ENCODE data around the gene GPR180.

GPR180 gene

DNA sequence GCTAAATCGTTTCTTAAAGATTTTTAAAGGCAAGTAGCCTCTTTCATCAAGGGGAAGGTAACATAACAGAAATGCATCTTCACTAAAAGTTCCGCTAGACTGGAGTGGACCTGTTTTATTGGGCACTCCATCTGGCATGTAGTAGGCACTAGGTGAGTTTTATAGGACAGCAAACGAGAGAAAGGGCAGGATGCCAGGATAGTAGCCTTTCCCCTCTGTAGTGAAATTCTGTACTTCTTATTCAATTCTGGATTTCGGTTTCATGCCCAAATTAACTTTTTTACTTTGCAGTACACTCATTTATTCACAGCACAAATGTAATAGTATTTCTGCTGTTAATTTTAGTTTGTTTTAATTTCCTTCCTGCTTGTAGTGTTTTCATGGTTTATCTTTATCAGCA, 45.2 kb downstream of the GPR180 start:
- peaks cover 14% of the 10 kb centered on the region for H3K27me3 Mint-ChIP-seq (ENCODE audit: low read depth)
- no peaks in the 10 kb centered on the region for H3K9me3 Mint-ChIP-seq
- no peaks in the 10 kb centered on the region for H3K4me1 Mint-ChIP-seq (ENCODE audit: low read depth)
- no peak overlapping the region for H3K27ac Mint-ChIP-seq
- H3K36me3 Mint-ChIP-seq (ENCODE audit: low read depth) = no peaks in the 10 kb centered on the region
- no peak overlapping the region for H3K4me3 Mint-ChIP-seq

DNA sequence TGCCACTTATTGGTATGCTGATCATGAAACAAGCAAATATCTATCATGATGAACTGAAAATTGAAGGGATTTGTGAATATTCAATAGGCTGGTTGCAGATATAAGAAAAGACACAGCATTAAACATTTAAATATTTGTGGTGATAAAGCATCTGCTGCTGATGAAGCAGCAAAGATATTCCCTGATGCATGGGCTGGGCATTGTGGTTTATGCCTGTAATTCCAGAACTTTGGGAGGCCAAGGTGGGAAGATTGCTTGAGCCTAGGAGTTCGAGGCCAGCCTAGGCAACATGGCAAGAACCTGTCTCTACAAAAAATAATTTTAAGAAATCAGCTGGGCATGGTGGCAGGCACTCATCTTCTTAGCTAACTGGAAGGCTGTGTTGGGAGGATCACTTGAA, 54.5 kb downstream of the GPR180 start:
- no peaks in the 10 kb centered on the region for H3K36me3 Mint-ChIP-seq (ENCODE audit: low read depth)
- peaks cover 14% of the 10 kb centered on the region for H3K4me1 Mint-ChIP-seq (ENCODE audit: low read depth)
- no peak overlapping the region for H3K27ac Mint-ChIP-seq
- no peaks in the 10 kb centered on the region for H3K9me3 Mint-ChIP-seq
- no peak overlapping the region for H3K4me3 Mint-ChIP-seq
- H3K27me3 Mint-ChIP-seq (ENCODE audit: low read depth) = peaks cover 8% of the 10 kb centered on the region

DNA sequence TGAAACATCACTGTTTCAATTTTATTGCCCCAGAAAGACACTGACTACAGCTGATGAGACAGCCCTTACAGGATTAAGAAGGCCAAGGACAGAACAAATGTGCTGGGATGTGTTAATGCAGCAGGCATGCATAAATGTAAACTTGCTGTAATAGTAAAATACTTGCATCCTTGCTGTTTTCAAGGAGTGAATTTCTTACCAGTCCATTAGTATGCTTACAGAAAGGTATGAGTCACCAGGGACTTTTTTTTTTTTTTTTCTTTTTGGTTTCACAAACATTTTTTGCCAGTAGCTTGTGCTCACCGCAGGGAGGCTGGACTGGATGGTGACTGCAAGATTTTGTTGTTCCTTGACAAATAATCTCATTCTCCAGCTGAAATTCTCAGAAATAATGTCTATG, 55.1 kb downstream of the GPR180 start:
- Mint-ChIP-seq H3K9me3 (no peaks in the 10 kb centered on the region), H3K4me3 (no peak overlapping the region), H3K27ac (peak overlapping the region; percentile 53)

DNA sequence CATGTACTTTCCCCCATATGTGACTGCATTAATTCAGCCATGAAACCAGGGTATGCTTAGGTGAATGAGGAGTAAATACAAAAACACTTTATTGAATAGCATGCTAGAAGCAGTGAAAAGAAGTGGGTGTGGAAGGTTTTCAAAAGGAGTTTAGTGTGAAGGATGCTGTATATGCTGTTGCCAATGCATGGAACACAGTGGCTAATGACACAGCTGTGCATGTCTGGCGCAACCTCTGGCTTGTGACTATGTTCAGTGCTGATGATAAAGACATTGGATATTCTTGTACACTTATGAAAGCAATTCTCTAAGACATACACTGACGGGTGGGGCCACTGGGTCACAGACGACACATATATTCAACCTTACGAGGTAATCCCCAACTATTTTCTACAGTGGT, 55.5 kb downstream of the GPR180 start:
- peak overlapping the region; percentile 53 for H3K27ac Mint-ChIP-seq
- no peak overlapping the region for H3K4me3 Mint-ChIP-seq
- H3K27me3 Mint-ChIP-seq (ENCODE audit: low read depth) = peaks cover 15% of the 10 kb centered on the region
- peaks cover 14% of the 10 kb centered on the region for H3K4me1 Mint-ChIP-seq (ENCODE audit: low read depth)
- H3K36me3 Mint-ChIP-seq (ENCODE audit: low read depth) = no peaks in the 10 kb centered on the region
- no peaks in the 10 kb centered on the region for H3K9me3 Mint-ChIP-seq

More for the DNA sequence above, 55.1 kb downstream of the GPR180 start:
- peaks cover 12% of the 10 kb centered on the region for H3K27me3 Mint-ChIP-seq (ENCODE audit: low read depth)
- H3K4me1 Mint-ChIP-seq (ENCODE audit: low read depth) = peaks cover 14% of the 10 kb centered on the region
- H3K36me3 Mint-ChIP-seq (ENCODE audit: low read depth) = no peaks in the 10 kb centered on the region

DNA sequence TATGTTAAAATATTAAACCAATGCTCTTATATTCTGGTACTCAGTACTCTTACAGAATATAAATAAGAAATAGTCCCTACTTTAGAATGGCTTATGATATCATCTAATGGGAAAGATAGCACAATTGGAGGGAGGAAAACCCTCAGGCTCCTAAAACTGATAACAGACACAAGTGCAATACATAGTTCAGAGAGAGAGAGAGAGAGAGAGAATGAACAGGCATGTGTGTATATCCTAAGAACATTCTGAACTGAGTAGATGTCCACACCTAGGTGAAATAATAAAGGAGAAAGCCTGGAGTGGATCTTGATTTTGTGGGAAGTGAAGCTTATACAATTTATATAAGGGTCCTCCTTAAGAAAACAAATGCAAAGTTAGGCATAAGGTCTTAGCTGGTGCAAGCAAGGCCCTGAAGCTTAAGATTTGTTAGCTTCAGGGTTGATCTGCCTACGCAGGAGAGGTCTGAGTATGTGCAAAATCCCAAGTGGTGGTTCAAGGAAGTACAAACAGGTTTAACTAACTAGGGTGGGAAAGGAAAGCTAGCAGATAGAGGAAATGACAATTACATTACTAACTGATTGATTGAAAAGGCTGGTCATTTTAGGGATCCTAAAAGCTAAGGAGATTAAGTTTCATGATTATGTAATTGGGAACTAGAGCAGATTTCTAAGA, 57.4 kb downstream of the GPR180 start:
- Mint-ChIP-seq H3K27ac (no peak overlapping the region), H3K4me1 (ENCODE audit: low read depth) (peaks cover 16% of the 10 kb centered on the region), H3K36me3 (ENCODE audit: low read depth) (no peaks in the 10 kb centered on the region), H3K4me3 (no peak overlapping the region), H3K9me3 (no peaks in the 10 kb centered on the region), H3K27me3 (ENCODE audit: low read depth) (peaks cover 26% of the 10 kb centered on the region)

DNA sequence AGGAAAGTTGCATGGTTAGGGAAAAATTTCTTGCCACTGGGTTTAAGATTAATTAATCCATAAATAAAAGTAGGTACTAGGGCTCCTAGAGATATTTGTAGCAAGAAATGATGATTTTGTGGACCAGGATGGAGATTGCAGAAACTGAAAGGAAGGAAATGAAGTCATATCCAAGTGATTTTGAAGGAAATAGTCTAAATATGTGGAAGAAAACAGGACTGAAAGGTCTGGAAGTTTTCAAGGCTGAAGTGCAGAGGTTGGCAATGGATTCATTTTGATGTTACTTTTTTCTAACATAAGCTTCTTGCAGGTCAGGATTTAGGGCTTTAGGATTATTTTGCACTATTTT, 57.9 kb downstream of the GPR180 start:
- Mint-ChIP-seq H3K36me3 (ENCODE audit: low read depth) (no peaks in the 10 kb centered on the region), H3K4me1 (ENCODE audit: low read depth) (peaks cover 16% of the 10 kb centered on the region), H3K9me3 (no peaks in the 10 kb centered on the region), H3K27ac (no peak overlapping the region), H3K27me3 (ENCODE audit: low read depth) (peaks cover 26% of the 10 kb centered on the region), H3K4me3 (no peak overlapping the region)

DNA sequence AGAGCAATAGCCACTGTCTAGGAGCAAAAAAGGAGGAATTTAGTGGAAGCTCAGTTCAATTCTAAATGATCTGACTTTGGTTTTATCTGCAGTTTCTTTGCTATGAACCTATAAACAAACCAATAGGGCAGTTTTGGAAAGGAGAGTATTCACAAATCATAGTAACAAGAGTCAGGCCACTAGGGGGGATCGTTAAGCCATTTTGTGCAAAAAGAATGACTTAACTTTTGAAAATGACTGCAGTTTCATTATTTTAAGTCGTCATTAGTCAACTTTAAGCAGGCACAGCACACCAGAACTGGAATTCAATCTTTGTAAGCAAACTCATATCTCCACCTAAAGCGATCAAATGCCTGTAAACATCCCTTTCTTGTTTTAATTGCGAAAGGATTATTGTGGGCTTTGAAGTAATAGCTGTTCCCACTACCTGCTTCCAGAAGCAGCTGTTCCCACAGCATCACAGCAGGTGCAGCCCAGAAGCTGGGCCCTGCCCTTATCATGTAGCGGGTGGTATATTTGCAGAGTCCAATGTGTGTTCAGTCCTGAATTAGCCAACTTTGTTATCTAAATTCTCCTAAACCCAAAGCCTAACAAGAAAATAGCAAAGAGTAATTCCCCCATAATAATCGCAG, 59.2 kb downstream of the GPR180 start:
- H3K27me3 Mint-ChIP-seq (ENCODE audit: low read depth) = peaks cover 26% of the 10 kb centered on the region
- H3K9me3 Mint-ChIP-seq = no peaks in the 10 kb centered on the region
- H3K36me3 Mint-ChIP-seq (ENCODE audit: low read depth) = no peaks in the 10 kb centered on the region
- peaks cover 16% of the 10 kb centered on the region for H3K4me1 Mint-ChIP-seq (ENCODE audit: low read depth)
- H3K4me3 Mint-ChIP-seq = no peak overlapping the region
- H3K27ac Mint-ChIP-seq = no peak overlapping the region

DNA sequence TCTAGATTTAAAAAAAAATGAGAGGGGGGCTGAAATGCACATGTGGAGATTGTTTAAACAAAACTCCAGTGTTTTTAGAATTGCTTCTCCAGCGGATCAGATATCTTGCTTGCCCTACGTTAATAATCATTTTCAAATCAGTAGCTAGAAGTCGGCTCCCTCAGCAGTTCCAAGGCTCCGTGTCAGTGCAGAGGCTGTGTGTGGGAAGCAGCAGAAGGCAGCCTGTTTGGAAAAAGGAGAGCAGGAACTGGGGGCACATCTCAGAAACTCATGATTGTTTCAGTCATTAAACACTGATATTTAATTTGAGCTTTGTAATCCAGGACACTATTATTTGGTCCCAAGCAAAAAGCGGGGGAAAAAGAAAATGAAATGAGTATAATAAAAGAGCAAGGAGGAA, 59.7 kb downstream of the GPR180 start:
- no peak overlapping the region for H3K4me3 Mint-ChIP-seq
- H3K36me3 Mint-ChIP-seq (ENCODE audit: low read depth) = no peaks in the 10 kb centered on the region
- H3K4me1 Mint-ChIP-seq (ENCODE audit: low read depth) = peaks cover 13% of the 10 kb centered on the region

DNA sequence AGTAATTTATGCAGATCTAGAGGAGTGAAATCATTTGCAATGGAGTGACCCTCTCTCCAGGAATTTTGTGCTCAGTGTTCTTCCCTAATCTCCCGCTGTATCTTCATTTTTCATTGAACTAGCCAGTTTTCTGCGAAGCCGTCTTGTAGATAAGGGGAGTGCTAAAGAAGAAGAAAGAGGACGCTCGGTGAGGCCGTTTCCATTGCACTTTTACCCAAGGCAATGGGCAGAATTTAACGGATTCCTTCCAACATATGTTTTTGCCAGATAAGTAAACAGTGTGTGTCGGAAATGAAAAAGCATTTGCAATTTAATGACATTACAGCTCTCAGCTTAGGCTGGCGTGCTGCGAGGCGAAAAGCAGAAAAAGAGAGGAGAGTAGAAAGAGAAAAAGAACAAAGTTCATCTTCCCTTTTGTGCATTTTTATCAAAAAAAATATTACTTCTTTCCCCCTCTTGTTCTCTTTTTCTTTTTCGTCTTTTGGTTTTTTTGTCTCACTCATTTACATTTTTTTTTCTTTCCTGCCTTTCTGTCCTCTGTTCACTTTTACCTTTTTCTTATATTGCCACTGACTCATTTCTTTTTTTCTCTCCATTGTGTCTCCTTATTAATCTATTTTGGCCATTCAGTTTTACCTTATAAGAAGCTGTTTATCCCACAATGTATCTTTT, 60.8 kb downstream of the GPR180 start:
- H3K4me3 Mint-ChIP-seq = no peak overlapping the region
- peaks cover 11% of the 10 kb centered on the region for H3K4me1 Mint-ChIP-seq (ENCODE audit: low read depth)
- peaks cover 26% of the 10 kb centered on the region for H3K27me3 Mint-ChIP-seq (ENCODE audit: low read depth)
- H3K27ac Mint-ChIP-seq = no peak overlapping the region
- H3K9me3 Mint-ChIP-seq = no peaks in the 10 kb centered on the region
- no peaks in the 10 kb centered on the region for H3K36me3 Mint-ChIP-seq (ENCODE audit: low read depth)

More for the DNA sequence above, 59.7 kb downstream of the GPR180 start:
- no peaks in the 10 kb centered on the region for H3K9me3 Mint-ChIP-seq
- peaks cover 26% of the 10 kb centered on the region for H3K27me3 Mint-ChIP-seq (ENCODE audit: low read depth)
- no peak overlapping the region for H3K27ac Mint-ChIP-seq

DNA sequence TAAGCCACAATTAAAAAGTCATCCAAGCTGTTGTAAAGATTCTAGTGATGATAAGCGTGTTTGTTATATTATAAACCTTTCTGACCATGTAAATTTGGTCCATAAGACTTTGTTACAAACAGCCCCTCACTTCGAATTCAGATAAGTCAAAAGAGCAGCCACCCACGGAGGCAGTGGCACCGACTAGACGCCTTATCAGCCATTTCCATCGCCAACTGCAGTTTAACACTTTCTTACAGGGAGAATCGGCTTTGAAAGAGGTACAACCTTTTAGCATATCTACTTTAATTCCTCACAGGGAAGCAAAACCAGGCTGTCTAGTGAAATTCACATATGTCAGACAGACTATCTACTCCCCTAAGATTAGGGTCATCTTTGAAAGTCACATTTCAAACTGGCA, 63.2 kb downstream of the GPR180 start:
- Mint-ChIP-seq H3K27me3 (ENCODE audit: low read depth) (peaks cover 26% of the 10 kb centered on the region), H3K36me3 (ENCODE audit: low read depth) (no peaks in the 10 kb centered on the region), H3K27ac (no peak overlapping the region), H3K4me1 (ENCODE audit: low read depth) (peaks cover 11% of the 10 kb centered on the region), H3K4me3 (no peak overlapping the region), H3K9me3 (no peaks in the 10 kb centered on the region)

DNA sequence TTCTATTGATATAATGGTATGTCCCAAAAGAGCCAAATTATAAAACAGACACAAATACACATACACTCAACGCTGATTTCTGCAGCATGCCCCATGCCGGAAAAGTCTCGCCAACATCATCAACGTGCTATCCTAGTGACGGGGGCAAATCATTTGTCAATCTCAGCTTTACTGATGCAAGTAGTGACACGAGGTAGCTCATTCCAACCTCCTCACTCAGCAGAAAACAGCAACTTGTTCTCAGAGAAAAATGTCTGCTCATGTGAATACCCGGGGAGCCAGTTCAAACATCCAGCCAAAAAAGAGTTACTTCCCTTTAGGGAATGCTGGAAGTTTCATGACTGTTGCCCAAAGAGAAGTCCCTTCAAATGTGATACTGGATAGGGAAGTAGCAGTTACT, 64.4 kb downstream of the GPR180 start:
- Mint-ChIP-seq H3K9me3 (no peaks in the 10 kb centered on the region), H3K27ac (no peak overlapping the region), H3K27me3 (ENCODE audit: low read depth) (peaks cover 19% of the 10 kb centered on the region), H3K36me3 (ENCODE audit: low read depth) (no peaks in the 10 kb centered on the region), H3K4me3 (no peak overlapping the region), H3K4me1 (ENCODE audit: low read depth) (peaks cover 11% of the 10 kb centered on the region)

DNA sequence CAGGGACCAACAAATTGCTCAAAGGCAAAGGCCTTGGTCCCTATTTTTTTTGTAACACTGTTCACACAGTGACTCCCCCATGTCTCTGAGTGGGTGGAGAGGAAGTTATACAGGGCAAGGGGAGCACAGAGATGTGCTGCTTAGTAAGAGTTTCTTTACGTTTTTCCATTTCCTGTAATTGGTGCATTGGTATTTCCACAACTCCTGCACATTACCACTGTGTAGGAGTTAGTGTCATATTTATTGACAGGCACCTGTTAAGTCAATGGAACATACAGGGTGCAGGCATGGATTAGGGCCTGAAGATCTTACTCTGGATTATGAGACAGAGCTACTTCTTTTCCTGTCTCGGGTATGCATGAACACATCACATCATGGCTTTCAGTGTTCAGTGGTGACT, 65.5 kb downstream of the GPR180 start:
- H3K4me3 Mint-ChIP-seq = no peak overlapping the region
- H3K36me3 Mint-ChIP-seq (ENCODE audit: low read depth) = no peaks in the 10 kb centered on the region
- no peaks in the 10 kb centered on the region for H3K9me3 Mint-ChIP-seq
- H3K27ac Mint-ChIP-seq = peak overlapping the region; percentile 37
- H3K4me1 Mint-ChIP-seq (ENCODE audit: low read depth) = peaks cover 11% of the 10 kb centered on the region
- peaks cover 13% of the 10 kb centered on the region for H3K27me3 Mint-ChIP-seq (ENCODE audit: low read depth)

DNA sequence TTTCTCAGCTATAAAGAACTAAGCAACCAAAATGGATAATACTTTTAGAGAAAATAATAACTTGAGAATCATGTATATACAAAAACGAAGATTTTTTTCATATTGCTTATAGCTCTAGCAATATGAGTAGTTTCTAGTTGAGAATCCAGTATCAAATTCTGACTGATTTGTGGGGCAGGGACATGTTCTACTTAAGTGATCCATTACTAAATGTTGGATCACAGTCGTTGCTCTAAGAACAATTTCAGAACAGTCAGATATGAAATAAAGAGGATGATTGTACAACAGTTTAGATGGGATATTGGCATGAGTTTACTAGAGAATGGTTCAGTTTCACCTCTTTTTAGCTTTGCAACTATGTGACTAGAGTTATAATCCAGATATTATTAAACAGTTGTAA, 70.7 kb downstream of the GPR180 start:
- Mint-ChIP-seq H3K9me3 (no peaks in the 10 kb centered on the region), H3K36me3 (ENCODE audit: low read depth) (no peaks in the 10 kb centered on the region), H3K27ac (no peak overlapping the region), H3K27me3 (ENCODE audit: low read depth) (peaks cover 24% of the 10 kb centered on the region), H3K4me3 (no peak overlapping the region), H3K4me1 (ENCODE audit: low read depth) (peaks cover 2% of the 10 kb centered on the region)

DNA sequence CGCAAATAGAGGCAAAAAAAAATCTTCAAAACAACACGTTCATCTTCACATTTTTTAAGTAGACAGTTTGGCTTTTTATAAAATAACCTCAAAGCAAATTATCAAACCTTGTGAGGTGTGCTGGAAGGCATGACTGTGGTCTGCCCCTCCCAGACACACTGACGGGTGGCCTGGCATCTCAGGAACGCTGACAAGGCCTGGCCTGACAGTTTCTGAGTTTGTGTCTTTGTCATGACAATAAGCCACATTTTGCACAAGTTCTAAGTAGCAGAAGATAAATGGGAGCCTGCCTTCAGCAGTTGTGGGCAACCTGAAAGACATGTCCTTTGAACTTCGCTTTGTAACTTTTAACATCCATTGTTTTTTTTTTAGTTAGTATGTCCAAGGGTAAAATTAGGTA, 72.2 kb downstream of the GPR180 start:
- no peaks in the 10 kb centered on the region for H3K9me3 Mint-ChIP-seq
- peaks cover 30% of the 10 kb centered on the region for H3K27me3 Mint-ChIP-seq (ENCODE audit: low read depth)
- no peaks in the 10 kb centered on the region for H3K4me1 Mint-ChIP-seq (ENCODE audit: low read depth)
- H3K36me3 Mint-ChIP-seq (ENCODE audit: low read depth) = no peaks in the 10 kb centered on the region
- H3K4me3 Mint-ChIP-seq = no peak overlapping the region
- H3K27ac Mint-ChIP-seq = no peak overlapping the region

DNA sequence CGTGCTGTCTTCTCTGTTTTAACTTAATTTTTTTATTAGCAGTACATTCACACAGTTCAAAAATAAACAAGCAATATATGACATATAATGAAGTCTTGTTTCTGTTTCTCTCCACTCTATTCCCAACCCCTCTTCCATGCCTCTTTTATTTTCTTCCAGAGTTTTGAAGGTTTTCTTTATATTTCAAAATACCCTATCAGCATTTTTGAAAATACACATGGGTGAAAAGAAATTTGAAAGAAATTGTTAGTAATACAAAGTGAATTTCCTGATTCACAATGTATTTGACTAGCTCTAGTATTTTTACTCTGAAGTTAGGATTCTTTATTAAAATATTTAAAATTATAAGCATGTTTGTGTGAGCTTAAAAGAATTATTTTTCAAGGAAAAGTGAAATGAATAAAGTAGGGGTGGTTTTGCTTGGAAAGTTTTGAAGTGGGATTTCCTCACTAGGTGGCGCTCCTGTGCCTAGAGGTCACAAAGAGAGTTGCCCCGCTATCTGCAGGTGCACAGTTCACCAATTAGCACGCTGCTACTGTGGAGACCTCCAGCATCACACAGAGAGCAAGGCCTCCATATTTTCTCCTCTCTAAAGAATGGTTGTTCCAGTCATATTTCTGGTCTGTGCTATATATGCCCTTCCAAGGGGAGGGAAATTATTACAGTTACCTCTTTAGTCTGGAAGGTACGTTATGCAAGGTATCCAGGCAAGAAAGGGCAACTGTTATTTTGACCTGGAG, 73.1 kb downstream of the GPR180 start:
- Mint-ChIP-seq H3K9me3 (no peaks in the 10 kb centered on the region), H3K27me3 (ENCODE audit: low read depth) (peaks cover 36% of the 10 kb centered on the region), H3K4me1 (ENCODE audit: low read depth) (no peaks in the 10 kb centered on the region), H3K36me3 (ENCODE audit: low read depth) (no peaks in the 10 kb centered on the region), H3K4me3 (no peak overlapping the region), H3K27ac (no peak overlapping the region)
